NCI-H1436 treated with DMSO at 0.1 percent for 48 hours (cell line): ENCODE results near the gene FANCB.

ENCODE experiments used
- DNase-seq: peaks from one replicate; lab custom pipeline; 2025; lab: John Stamatoyannopoulos, UW

The FANCB gene

DNA sequence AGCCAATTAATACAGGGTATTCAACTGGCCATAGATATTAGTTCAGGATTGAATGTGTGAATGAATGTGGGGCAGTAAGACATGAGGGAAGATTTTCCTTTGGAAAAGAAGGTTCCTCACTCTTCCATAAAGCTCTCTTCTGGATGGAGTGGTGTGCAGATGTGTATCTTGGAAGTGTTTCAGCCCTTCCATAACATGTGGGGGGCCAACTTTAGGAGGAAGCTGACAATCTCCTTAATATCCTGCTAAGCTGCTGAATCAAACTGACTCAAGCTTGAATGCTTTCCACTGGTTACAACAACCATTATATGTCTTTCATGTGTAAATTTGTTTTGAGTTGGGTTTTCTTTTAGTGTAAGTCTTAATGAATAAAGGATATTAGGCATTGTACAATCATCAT, 40.3 kb downstream of the FANCB start:
- DNase-seq, result no peak

DNA sequence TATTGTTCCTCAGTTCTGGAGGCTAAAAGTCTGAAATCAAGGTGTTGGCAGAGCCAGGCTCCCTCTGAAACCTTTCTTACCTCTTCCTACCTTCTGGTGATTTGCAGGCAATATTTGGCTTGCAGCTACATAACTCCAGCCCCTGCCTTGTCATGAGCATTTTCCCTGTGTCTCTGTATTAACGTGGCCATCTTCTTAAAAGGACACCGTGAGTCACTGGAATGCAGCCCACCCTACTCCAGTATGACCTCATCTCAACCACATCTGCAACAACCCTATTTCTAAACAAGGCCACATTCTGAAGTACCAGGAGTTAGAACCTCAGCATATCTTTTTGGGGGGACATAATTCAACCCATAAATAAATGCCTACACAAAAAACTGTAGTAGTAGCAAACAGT, 40.7 kb downstream of the FANCB start:
- DNase-seq, result no peak

DNA sequence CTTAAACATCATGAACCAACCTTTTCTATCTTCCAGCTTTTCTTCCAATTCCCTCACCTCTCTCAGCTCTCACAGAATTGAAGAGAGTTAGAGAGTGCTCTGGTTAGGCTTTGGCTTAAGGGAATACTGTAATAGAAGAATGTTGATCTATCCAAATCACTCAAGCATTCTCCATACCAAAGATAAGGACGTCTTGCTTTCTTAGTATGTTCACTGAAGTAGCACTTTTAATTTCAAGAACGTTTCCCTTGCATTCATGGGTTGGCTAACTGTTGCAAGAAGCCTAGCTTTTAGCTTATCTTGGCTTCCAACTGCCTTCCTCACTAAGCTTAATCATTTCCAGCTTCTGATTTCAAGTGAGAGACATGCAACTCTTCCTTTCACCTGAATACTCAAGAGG, 43.2 kb downstream of the FANCB start:
- no peak for DNase-seq

DNA sequence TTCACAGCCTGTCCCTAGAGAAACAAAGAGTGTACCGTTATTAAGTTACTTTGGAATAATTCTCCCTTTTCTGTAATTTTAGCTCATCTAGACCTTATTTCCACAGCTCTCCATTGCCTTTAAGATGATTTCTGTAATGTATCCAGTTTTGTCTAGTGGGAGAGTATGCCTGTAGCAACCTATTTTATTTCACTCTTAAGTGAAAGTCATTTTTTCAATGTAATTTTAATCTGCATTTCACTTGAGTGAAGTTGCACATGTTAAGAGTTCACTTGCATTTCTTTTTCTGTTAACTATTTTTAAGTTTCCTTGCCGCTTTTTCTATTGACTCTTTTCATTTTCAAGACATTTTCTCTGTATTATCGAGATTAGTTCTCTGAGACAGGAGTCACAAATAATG, 46.5 kb downstream of the FANCB start:
- DNase-seq, result no peak

DNA sequence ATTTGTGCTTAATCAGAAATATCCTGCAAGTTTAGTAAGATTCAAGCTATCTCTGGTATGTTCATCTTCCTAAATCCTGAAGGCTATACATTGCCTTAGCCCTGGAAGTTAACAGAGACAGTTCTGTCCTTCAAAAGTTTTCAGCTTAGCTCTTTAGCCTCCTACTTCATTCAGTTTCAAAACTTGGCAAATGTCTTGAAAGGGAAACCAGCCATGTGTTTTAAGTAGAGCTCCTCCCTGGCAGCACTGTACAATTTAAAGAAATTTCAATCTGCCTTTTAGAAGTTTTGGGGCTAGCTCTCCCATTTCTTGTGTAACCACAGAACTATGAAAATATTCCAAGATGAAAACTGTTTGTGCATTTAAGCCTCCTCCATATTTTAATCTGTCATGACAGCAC, 47.0 kb downstream of the FANCB start:
- no peak for DNase-seq

DNA sequence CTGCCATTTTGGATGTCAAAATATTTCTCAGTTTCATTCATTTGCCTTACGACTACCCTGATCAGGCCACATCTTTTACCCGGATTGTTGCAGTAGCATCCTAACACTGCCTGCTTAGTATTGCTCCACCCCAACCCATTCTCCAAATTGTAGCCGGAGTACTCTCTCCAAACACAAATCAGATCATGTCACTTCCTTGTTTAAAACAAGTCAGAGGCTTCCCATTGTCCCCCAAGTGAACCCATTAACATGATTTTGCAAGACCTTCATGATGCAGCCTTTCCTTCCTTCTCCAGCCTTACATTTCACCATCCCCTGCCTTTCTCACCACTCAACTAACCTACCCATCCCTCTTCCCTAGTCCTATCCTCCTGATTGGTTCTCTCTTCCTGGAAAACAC, 53.1 kb downstream of the FANCB start:
- DNase-seq, result no peak

DNA sequence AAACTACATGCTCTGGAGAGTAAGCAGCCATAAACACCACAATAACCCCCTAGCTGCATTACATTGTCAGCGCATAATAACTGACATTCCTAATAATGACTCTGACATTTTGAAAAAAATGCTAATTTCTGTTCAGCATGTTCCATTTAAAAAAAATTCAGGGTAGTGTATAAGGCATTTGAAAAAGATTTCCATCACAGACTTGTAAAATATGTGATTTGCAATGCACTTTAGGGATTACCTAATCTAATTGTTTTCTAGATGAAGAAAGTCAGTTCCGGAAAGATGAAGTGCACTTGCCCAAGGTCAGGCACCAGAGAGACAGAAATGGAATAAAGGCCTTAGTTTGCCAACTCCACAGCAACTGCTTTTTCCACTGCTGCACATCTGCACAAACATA, 55.3 kb downstream of the FANCB start:
- DNase-seq, result no peak

DNA sequence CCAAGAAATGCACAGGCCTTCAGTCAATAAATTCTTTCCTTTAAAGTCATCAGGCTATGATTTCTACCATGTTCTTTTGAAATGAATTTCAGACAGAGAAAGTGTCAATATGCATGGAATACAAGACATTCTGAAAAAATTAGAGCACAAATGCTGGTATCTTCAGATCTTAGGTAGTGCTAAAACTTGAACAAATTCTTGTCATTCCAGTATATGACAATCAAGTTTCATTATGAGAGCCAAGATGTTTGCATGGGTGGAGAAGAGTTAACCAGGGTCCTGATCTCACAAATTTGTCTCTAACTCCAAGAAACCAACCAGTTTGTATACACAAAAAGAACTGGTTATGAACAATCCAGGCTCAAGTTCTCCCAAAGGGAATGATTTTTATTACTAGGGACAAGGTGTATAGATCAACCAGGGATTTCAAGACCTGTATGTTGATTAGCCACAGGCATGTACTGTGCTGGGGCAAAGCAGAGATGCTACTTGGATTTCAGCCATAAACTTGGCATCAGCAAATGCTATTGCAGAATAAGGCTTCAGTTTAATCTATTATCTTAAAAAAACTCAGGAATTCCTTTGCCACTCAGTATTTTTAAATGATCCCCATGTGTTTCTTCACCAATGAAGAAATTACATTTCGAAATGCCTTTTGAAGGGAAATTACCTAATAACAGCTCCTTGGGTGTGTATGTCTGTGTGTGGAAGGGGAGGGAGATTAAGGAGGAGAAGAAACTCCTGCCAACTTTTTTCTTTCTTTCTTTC, 69.7 kb downstream of the FANCB start:
- DNase-seq, result no peak

DNA sequence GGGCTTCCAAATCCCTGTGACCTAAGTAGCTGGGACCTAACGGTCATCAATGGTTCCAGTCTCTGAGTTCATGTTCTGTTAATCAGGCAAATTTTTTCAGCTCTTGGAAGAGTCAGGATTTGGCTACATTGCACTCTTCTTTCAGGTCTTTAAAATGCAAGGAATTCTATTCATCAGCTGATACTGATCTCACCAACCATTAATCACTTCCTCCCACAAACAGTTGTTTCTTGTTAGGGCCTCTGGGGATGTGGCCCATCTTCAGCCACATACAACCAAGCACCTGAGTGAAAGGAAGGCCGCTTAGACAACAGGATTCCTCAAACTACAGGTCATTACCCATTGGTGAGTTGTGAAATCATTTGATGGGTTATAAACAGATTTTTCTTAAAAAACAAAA, 71.7 kb downstream of the FANCB start:
- DNase-seq, result no peak

DNA sequence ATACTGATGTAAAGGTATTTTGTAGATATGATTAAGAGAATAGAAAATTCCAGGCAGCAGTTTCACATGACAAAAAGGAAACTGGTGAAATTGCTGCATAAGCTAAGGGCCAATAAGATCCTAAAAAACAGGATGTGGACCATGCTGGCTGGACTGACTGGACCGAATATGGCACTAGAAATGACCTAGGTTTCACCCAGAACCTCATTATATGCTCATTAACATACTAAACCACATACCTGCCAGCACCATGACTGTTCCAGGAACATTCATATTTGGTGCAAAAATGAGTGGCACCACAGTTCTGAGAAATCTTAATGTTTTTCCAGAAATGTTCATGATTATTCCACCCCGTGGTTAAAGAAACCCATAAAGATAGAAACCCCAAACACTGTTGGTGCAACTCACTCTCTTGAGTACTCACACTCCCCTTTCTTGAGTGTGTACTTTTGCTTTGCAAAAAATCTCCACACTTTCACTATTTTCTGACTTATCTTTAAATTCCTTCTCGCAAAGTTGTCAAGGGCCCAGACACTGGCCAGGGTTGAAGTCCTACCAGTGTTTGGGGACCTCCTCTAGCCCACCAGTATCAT, 74.0 kb downstream of the FANCB start:
- DNase-seq, result no peak
